PFSK-1 (cell line): ENCODE measurements around the gene GJB2.

Experiments
- POLR2AphosphoS5 ChIP-seq: IDR thresholded peaks from 2 replicates; pipeline ENCODE4 v1.6.1; 2012; ENCODE audit warnings: low read depth, mild to moderate bottlenecking, control low read depth, low read length, moderate library complexity
- REST ChIP-seq, 2 experiments: IDR thresholded peaks; 2 replicates each; pipeline versions ENCODE4 v1.6.1 to v1.8.0; 2011 to 2012; ENCODE audit warnings: low read depth in 2 of 2, low read length in 2 of 2, control low read depth in 1 of 2, inconsistent platforms in 1 of 2, mild to moderate bottlenecking in 1 of 2, moderate library complexity in 1 of 2; ENCODE audit not compliant: insufficient read depth in 1 of 2
- SIN3A ChIP-seq: IDR thresholded peaks from 2 replicates; pipeline ENCODE4 v1.6.1; 2012; ENCODE audit warnings: mild to moderate bottlenecking, low read length, moderate library complexity, borderline replicate concordance; ENCODE audit not compliant: insufficient read depth
- TAF1 ChIP-seq: IDR thresholded peaks from 2 replicates; pipeline ENCODE4 v1.6.1; 2012; ENCODE audit warnings: low read length, control low read depth, borderline replicate concordance; ENCODE audit not compliant: insufficient read depth

GRCh38 chr13:20181188-20181587, 11.6 kb downstream of the GJB2 start:
- TF ChIP-seq TAF1 (no peak), REST (IDR thresholded peaks at IDR 0.05; ENCODE audit: insufficient read depth in 1 of 2, low read depth in 2 of 2, low read length in 2 of 2) (no peak), POLR2AphosphoS5 (no peak), SIN3A (no peak)
